CD14-positive monocyte (primary cell): ENCODE measurements around the gene HOXD13. TPM values are rescaled to one million over a fixed set of nuclear protein-coding genes. Genes with fewer than 3 reads are reported as not detected.

Experiments used
- DNase-seq, 3 donors: peaks; one replicate each; pipeline ENCODE4 v3.0.0-alpha.2; 2011 to 2022
- H2AFZ ChIP-seq: 2 replicates; pipeline ENCODE4 v1.6.0; 2012; ENCODE audit warnings: mild to moderate bottlenecking, low read depth, low read length, inconsistent platforms; ENCODE audit not compliant: insufficient read depth, poor library complexity, severe bottlenecking
- H3K27ac ChIP-seq, 2 donors: 1 replicate in 1 of 2; 2 replicates in 1 of 2; pipeline ENCODE4 v1.5.1; 2012 to 2013; ENCODE audit warnings: low read length in 2 of 2, control low read depth in 1 of 2, inconsistent platforms in 1 of 2, low read depth in 1 of 2, mild to moderate bottlenecking in 1 of 2
- H3K27me3 ChIP-seq, 2 donors: one replicate each; pipeline versions ENCODE4 v1.6.0 to v1.6.1; 2011 to 2013; ENCODE audit warnings: low read length in 2 of 2; ENCODE audit not compliant: control insufficient read depth in 2 of 2, insufficient read depth in 2 of 2
- H3K36me3 ChIP-seq, 2 donors: replicated peaks in 1 of 2; 1 replicate in 1 of 2; 2 replicates in 1 of 2; pipeline versions ENCODE4 v1.5.1 to v1.6.1; 2012 to 2013; ENCODE audit warnings: low read length in 2 of 2, control low read depth in 1 of 2, inconsistent platforms in 1 of 2, mild to moderate bottlenecking in 1 of 2; ENCODE audit not compliant: insufficient read depth in 2 of 2, control insufficient read depth in 1 of 2
- H3K4me1 ChIP-seq, 2 donors: 1 replicate in 1 of 2; 2 replicates in 1 of 2; pipeline versions ENCODE4 v1.5.1 to v1.6.1; 2012 to 2013; ENCODE audit warnings: low read length in 2 of 2, control low read depth in 1 of 2, inconsistent platforms in 1 of 2, mild to moderate bottlenecking in 1 of 2, moderate library complexity in 1 of 2; ENCODE audit not compliant: insufficient read depth in 2 of 2, control insufficient read depth in 1 of 2
- H3K4me2 ChIP-seq: replicated peaks from 2 replicates; pipeline ENCODE3; 2012; ENCODE audit warnings: low read length, moderate library complexity, mild to moderate bottlenecking; ENCODE audit not compliant: poor library complexity, severe bottlenecking; ENCODE audit errors: extremely low read depth
- H3K4me3 ChIP-seq, 3 experiments: fragments of 200-600 bp in 1 of 3; sonication (generic) in 1 of 3; replicated peaks in 1 of 3; 1 replicate in 2 of 3; 2 replicates in 1 of 3; pipeline ENCODE4 v1.5.1; 2011 to 2013; ENCODE audit warnings: low read length in 3 of 3, mild to moderate bottlenecking in 3 of 3, control low read depth in 2 of 3, low read depth in 2 of 3, inconsistent platforms in 1 of 3, moderate library complexity in 1 of 3
- H3K79me2 ChIP-seq: 2 replicates; pipeline ENCODE4 v1.6.0; 2012; ENCODE audit warnings: mild to moderate bottlenecking, control low read depth, inconsistent platforms, low read length, moderate library complexity; ENCODE audit not compliant: insufficient read depth
- H3K9ac ChIP-seq: 2 replicates; pipeline ENCODE4 v1.6.0; 2017; ENCODE audit warnings: low read length, mild to moderate bottlenecking; ENCODE audit not compliant: insufficient read depth, poor library complexity, severe bottlenecking
- H3K9me3 ChIP-seq, 2 donors: replicated peaks in 1 of 2; 1 replicate in 1 of 2; 2 replicates in 1 of 2; pipeline versions ENCODE4 v1.5.1 to v1.6.1; 2012 to 2013; ENCODE audit warnings: low read length in 2 of 2, control low read depth in 1 of 2; ENCODE audit not compliant: control insufficient read depth in 1 of 2, insufficient read depth in 1 of 2
- H4K20me1 ChIP-seq: 2 replicates; pipeline ENCODE4 v1.6.0; 2012; ENCODE audit warnings: mild to moderate bottlenecking, low read length, control low read depth, moderate library complexity; ENCODE audit not compliant: insufficient read depth
- H3K27ac Mint-ChIP-seq, 7 donors: one replicate each; pipeline ENCODE4 v1.8.0; 2020; ENCODE audit warnings: mild to moderate bottlenecking in 7 of 7, mixed read lengths in 7 of 7, moderate library complexity in 6 of 7, inconsistent platforms in 2 of 7
- H3K27me3 Mint-ChIP-seq, 3 donors: one replicate each; pipeline ENCODE4 v1.8.0; 2021 to 2022; ENCODE audit warnings: low read depth in 3 of 3, mild to moderate bottlenecking in 3 of 3, mixed read lengths in 3 of 3, moderate library complexity in 3 of 3, inconsistent platforms in 1 of 3
- H3K36me3 Mint-ChIP-seq, 2 donors: one replicate each; pipeline ENCODE4 v1.8.0; 2020; ENCODE audit warnings: mixed read lengths in 2 of 2, inconsistent platforms in 1 of 2, mild to moderate bottlenecking in 1 of 2
- H3K4me1 Mint-ChIP-seq: one replicate; pipeline ENCODE4 v1.8.0; 2020; ENCODE audit warnings: mild to moderate bottlenecking, mixed read lengths
- H3K4me3 Mint-ChIP-seq, 2 donors: one replicate each; pipeline ENCODE4 v1.8.0; 2020; ENCODE audit warnings: mild to moderate bottlenecking in 2 of 2, mixed read lengths in 2 of 2, moderate library complexity in 1 of 2
- H3K9me3 Mint-ChIP-seq, 7 donors: one replicate each; pipeline ENCODE4 v1.8.0; 2020 to 2022; ENCODE audit warnings: mixed read lengths in 7 of 7, mild to moderate bottlenecking in 6 of 7, moderate library complexity in 6 of 7, inconsistent platforms in 2 of 7
- CTCF ChIP-seq: fragments of 200-600 bp; IDR thresholded peaks from one replicate; pipeline ENCODE4 v1.8.0; 2022; ENCODE audit warnings: antibody characterized with exemption, mild to moderate bottlenecking
- WGBS: methylation state at CpG from one replicate; pipeline ENCODE4 v1.1.5; 2013; ENCODE audit warnings: missing lambda C conversion rate; ENCODE audit not compliant: insufficient coverage; 5-methylcytosine and 5-hydroxymethylcytosine counted together
- intact Hi-C, 2 donors: fragments of 100-400 bp; cut with micrococcal nuclease; formaldehyde crosslinking; loops; one replicate each; pipeline versions ENCODE4 v1.15.0 to v1.15.1; 2023
- polyA plus RNA-seq, 3 donors: library from polyadenylated mRNA; depleted of rRNA in 1 of 3; unstranded in 2 of 3; stranded (reverse) in 1 of 3; fragments of 300-500 nt in 2 of 3; fragments of >200 nt in 1 of 3; fragmentation: Illumina TruSeq in 2 of 3; gene quantifications; 1 replicate in 2 of 3; 2 replicates in 1 of 3; pipeline ENCODE4 v1.2.3, GENCODE V29; 2012 to 2021

HOXD13 gene
- polyA plus RNA-seq, 3 donors = not detected

- peaks cover 35% of the 10 kb centered on the region for H3K4me1 Mint-ChIP-seq
- Histone ChIP-seq H3K4me1 (peaks cover 10 to 33% of the 10 kb centered on the region in 2 donors), H3K36me3 (no peaks in the 10 kb centered on the region), H2AFZ (no peak overlapping the region), H3K4me2 (no peak overlapping the region), H3K79me2 (no peaks in the 10 kb centered on the region), H3K4me3 (no peak overlapping the region), H3K9ac (no peak overlapping the region), H3K9me3 (peaks cover 0 to 58% of the 10 kb centered on the region in 2 donors), H3K27me3 (peaks cover 88 to 91% of the 10 kb centered on the region in 2 donors), H4K20me1 (no peaks in the 10 kb centered on the region), H3K27ac (no peak overlapping the region)
- H3K27ac Mint-ChIP-seq = no peak overlapping the region
- H3K4me3 Mint-ChIP-seq = peak overlapping the region in 1 of 2 donors; percentile 61
- no peak for TF ChIP-seq CTCF
- peaks cover 0 to 20% of the 10 kb centered on the region in 2 donors for H3K36me3 Mint-ChIP-seq
- no peak for DNase-seq
- peaks cover 91 to 98% (median 91%) of the 10 kb centered on the region in 3 donors for H3K27me3 Mint-ChIP-seq
- peaks cover 0 to 36% (median 17%) of the 10 kb centered on the region in 7 donors for H3K9me3 Mint-ChIP-seq
- intact Hi-C loops = loop anchor here (2.0 to 5.0 kb wide), 4 partner anchors 329 to 1020 kb away; no protein-coding TSS in a partner anchor
- WGBS = 20% methylated on average over 2 of the region's 4 CpGs
These were observed 35.2 kb downstream of the HOXD13 start for GRCh38 chr2:176127774-176128072.

- no peaks in the 10 kb centered on the region for H3K36me3 ChIP-seq
- no peak overlapping the region for H2AFZ ChIP-seq
- no peaks in the 10 kb centered on the region for H4K20me1 ChIP-seq
- no peaks in the 10 kb centered on the region for H3K79me2 ChIP-seq
- H3K9me3 Mint-ChIP-seq = peaks cover 0 to 38% (median 17%) of the 10 kb centered on the region in 7 donors
- peaks cover 10 to 28% of the 10 kb centered on the region in 2 donors for H3K4me1 ChIP-seq
- H3K9ac ChIP-seq = no peak overlapping the region
- H3K4me3 Mint-ChIP-seq = peak overlapping the region in 1 of 2 donors; percentile 61
- intact Hi-C loops = loop anchor here (5.0 kb wide), 2 partner anchors 524 to 1019 kb away; no protein-coding TSS in a partner anchor
- peaks cover 33% of the 10 kb centered on the region for H3K4me1 Mint-ChIP-seq
- peaks cover 92 to 94% of the 10 kb centered on the region in 2 donors for H3K27me3 ChIP-seq
- H3K27ac Mint-ChIP-seq = no peak overlapping the region
- no peak for TF ChIP-seq CTCF
- H3K36me3 Mint-ChIP-seq = peaks cover 0 to 20% of the 10 kb centered on the region in 2 donors
- peak overlapping the region in 1 of 3 experiments; percentile 50 for H3K4me3 ChIP-seq
- peaks cover 0 to 56% of the 10 kb centered on the region in 2 donors for H3K9me3 ChIP-seq
- 9% methylated on average over 21 of the region's 49 CpGs for WGBS
- no peak overlapping the region for H3K4me2 ChIP-seq
- no peak for DNase-seq
- H3K27ac ChIP-seq = no peak overlapping the region
- H3K27me3 Mint-ChIP-seq = peaks cover 93 to 98% (median 93%) of the 10 kb centered on the region in 3 donors
These were observed 35.9 kb downstream of the HOXD13 start for GRCh38 chr2:176128172-176128981.
